Skeletal muscle satellite cell (primary cell): ENCODE data around the gene FAM20C.

Experiments used
- H3K27me3 ChIP-seq: 2 replicates; pipeline ENCODE4 v1.7.0; 2013; ENCODE audit warnings: low read length; ENCODE audit not compliant: control insufficient read depth, insufficient read depth
- H3K36me3 ChIP-seq: 2 replicates; pipeline ENCODE4 v1.7.0; 2013; ENCODE audit warnings: mild to moderate bottlenecking, control low read depth, low read length; ENCODE audit not compliant: insufficient read depth
- H3K4me1 ChIP-seq: 2 replicates; pipeline ENCODE4 v1.7.0; 2013; ENCODE audit warnings: low read length; ENCODE audit not compliant: control insufficient read depth, insufficient read depth
- H3K4me2 ChIP-seq: 2 replicates; pipeline ENCODE4 v1.7.0; 2013; ENCODE audit warnings: mild to moderate bottlenecking, low read length
- H3K4me3 ChIP-seq: 2 replicates; pipeline ENCODE4 v1.7.0; 2013; ENCODE audit warnings: low read length
- H3K9ac ChIP-seq: 2 replicates; pipeline ENCODE4 v1.7.0; 2013; ENCODE audit warnings: mild to moderate bottlenecking, low read depth, low read length, moderate library complexity
- H3K9me3 ChIP-seq: replicated peaks from 2 replicates; pipeline ENCODE4 v1.7.0; 2013; ENCODE audit warnings: mild to moderate bottlenecking, control low read depth, low read length

The FAM20C gene

GRCh38 chr7:307970-308369, 115.6 kb downstream of the FAM20C start:
- Histone ChIP-seq H3K4me1 (no peaks in the 10 kb centered on the region), H3K9ac (no peak overlapping the region), H3K36me3 (no peaks in the 10 kb centered on the region), H3K27me3 (peaks cover 26% of the 10 kb centered on the region), H3K4me2 (no peak overlapping the region), H3K9me3 (peaks cover 4% of the 10 kb centered on the region), H3K4me3 (no peak overlapping the region)

DNA sequence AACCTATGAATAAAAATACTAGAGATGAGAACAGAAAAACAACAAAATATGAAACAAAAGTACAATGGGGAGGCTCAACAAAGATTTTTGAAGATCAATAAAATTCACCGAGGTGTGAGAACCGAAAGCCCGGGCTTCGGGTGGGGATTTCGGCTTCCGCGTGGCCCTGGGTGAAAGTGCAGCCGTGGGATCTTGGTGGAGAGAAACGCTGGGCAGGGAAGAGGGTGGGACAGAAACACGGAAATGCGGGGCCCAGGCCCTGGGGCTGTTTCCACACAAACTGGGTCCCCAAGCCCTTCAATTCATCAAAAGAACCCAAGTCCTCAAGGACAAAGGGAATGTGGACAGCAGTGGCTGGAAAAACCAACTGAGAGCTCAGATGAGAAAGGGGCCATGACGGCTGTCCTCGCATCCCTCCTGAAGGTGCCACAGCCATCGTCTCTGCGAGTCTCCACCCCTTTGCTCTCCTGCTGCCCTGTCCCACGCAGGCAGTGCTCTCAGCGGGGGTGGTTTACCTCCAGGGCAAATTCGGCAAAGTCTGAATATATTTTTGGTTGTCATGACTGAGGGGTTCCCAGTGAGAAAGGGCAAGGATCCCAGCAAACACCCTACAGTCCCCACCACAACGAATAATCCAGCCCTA, 117.3 kb downstream of the FAM20C start:
- no peaks in the 10 kb centered on the region for H3K4me1 ChIP-seq
- peaks cover 44% of the 10 kb centered on the region for H3K27me3 ChIP-seq
- H3K9me3 ChIP-seq = peaks cover 4% of the 10 kb centered on the region
- H3K4me2 ChIP-seq = no peak overlapping the region
- no peak overlapping the region for H3K9ac ChIP-seq
- no peak overlapping the region for H3K4me3 ChIP-seq
- no peaks in the 10 kb centered on the region for H3K36me3 ChIP-seq
